WTC11 (cell line): ENCODE measurements around the gene THBD.

Experiments
- ATF1 ChIP-seq: sonication (generic); formaldehyde crosslinking; IDR thresholded peaks from 2 replicates; pipeline ENCODE4 v1.8.1; 2023; ENCODE audit warnings: mild to moderate bottlenecking, moderate library complexity, missing genetic modification reagents
- CREM ChIP-seq: sonication (generic); formaldehyde crosslinking; IDR thresholded peaks from 2 replicates; pipeline ENCODE4 v1.8.1; 2022; ENCODE audit warnings: mild to moderate bottlenecking, missing genetic modification reagents, moderate library complexity
- E2F5 ChIP-seq: sonication (generic); formaldehyde crosslinking; IDR thresholded peaks from 2 replicates; pipeline ENCODE4 v1.8.1; 2022; ENCODE audit warnings: mild to moderate bottlenecking, moderate library complexity, missing genetic modification reagents
- IRF2 ChIP-seq: sonication (generic); formaldehyde crosslinking; IDR thresholded peaks from 2 replicates; pipeline ENCODE4 v1.8.0; 2022; ENCODE audit warnings: low read depth, missing genetic modification reagents, borderline replicate concordance
- TF ChIP-seq, protein P1 (sequence below): fragments of 200-600 bp; IDR thresholded peaks from 2 replicates; pipeline ENCODE4 v1.8.0; 2022; ENCODE audit warnings: antibody characterized with exemption
- TF ChIP-seq, protein P2 (sequence below): sonication (generic); formaldehyde crosslinking; IDR thresholded peaks from 2 replicates; pipeline ENCODE4 v1.8.1; 2022; ENCODE audit warnings: low read depth, mild to moderate bottlenecking, moderate library complexity, missing genetic modification reagents, borderline replicate concordance
- TF ChIP-seq, protein P3 (sequence below): sonication (generic); formaldehyde crosslinking; IDR thresholded peaks from 2 replicates; pipeline ENCODE4 v1.8.0; 2022; ENCODE audit warnings: missing genetic modification reagents

DNA sequence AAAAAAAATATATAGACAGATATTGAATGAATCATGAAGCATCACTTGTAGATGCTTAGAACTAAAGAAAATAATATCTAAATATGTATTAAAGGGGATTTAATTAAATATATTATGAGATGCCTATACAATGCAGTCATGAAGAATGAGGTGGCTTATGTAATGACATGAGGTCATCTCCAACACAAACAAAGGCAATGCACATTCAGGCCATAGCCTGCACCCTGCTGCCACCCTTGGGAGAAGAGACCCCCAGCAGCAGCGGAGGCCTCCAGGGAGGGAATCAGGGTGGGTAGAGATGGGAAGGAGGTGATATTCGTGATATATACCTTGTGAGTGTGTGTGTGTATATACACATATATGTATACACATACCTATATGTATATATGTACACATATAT lies 40.8 kb downstream of the THBD start:
- TF ChIP-seq ATF1 (CRISPR knock-in tag) (no peak), CREM (CRISPR knock-in tag) (no peak), E2F5 (CRISPR knock-in tag) (no peak), IRF2 (CRISPR knock-in tag) (no peak)
- TF ChIP-seq, protein P1, sequence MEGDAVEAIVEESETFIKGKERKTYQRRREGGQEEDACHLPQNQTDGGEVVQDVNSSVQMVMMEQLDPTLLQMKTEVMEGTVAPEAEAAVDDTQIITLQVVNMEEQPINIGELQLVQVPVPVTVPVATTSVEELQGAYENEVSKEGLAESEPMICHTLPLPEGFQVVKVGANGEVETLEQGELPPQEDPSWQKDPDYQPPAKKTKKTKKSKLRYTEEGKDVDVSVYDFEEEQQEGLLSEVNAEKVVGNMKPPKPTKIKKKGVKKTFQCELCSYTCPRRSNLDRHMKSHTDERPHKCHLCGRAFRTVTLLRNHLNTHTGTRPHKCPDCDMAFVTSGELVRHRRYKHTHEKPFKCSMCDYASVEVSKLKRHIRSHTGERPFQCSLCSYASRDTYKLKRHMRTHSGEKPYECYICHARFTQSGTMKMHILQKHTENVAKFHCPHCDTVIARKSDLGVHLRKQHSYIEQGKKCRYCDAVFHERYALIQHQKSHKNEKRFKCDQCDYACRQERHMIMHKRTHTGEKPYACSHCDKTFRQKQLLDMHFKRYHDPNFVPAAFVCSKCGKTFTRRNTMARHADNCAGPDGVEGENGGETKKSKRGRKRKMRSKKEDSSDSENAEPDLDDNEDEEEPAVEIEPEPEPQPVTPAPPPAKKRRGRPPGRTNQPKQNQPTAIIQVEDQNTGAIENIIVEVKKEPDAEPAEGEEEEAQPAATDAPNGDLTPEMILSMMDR: no peak
- TF ChIP-seq, protein P2, sequence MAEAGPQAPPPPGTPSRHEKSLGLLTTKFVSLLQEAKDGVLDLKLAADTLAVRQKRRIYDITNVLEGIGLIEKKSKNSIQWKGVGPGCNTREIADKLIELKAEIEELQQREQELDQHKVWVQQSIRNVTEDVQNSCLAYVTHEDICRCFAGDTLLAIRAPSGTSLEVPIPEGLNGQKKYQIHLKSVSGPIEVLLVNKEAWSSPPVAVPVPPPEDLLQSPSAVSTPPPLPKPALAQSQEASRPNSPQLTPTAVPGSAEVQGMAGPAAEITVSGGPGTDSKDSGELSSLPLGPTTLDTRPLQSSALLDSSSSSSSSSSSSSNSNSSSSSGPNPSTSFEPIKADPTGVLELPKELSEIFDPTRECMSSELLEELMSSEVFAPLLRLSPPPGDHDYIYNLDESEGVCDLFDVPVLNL (CRISPR knock-in tag): no peak
- TF ChIP-seq, protein P3, sequence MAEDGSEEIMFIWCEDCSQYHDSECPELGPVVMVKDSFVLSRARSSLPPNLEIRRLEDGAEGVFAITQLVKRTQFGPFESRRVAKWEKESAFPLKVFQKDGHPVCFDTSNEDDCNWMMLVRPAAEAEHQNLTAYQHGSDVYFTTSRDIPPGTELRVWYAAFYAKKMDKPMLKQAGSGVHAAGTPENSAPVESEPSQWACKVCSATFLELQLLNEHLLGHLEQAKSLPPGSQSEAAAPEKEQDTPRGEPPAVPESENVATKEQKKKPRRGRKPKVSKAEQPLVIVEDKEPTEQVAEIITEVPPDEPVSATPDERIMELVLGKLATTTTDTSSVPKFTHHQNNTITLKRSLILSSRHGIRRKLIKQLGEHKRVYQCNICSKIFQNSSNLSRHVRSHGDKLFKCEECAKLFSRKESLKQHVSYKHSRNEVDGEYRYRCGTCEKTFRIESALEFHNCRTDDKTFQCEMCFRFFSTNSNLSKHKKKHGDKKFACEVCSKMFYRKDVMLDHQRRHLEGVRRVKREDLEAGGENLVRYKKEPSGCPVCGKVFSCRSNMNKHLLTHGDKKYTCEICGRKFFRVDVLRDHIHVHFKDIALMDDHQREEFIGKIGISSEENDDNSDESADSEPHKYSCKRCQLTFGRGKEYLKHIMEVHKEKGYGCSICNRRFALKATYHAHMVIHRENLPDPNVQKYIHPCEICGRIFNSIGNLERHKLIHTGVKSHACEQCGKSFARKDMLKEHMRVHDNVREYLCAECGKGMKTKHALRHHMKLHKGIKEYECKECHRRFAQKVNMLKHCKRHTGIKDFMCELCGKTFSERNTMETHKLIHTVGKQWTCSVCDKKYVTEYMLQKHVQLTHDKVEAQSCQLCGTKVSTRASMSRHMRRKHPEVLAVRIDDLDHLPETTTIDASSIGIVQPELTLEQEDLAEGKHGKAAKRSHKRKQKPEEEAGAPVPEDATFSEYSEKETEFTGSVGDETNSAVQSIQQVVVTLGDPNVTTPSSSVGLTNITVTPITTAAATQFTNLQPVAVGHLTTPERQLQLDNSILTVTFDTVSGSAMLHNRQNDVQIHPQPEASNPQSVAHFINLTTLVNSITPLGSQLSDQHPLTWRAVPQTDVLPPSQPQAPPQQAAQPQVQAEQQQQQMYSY (CRISPR knock-in tag): no peak
